Measurements from ENCODE around the gene ADAMTSL5. TPM values are rescaled to one million over a fixed set of nuclear protein-coding genes. Genes with fewer than 3 reads are reported as not detected.

ADAMTSL5 gene
- total RNA-seq, 1 donor from 2014 or later: not detected

DNA sequence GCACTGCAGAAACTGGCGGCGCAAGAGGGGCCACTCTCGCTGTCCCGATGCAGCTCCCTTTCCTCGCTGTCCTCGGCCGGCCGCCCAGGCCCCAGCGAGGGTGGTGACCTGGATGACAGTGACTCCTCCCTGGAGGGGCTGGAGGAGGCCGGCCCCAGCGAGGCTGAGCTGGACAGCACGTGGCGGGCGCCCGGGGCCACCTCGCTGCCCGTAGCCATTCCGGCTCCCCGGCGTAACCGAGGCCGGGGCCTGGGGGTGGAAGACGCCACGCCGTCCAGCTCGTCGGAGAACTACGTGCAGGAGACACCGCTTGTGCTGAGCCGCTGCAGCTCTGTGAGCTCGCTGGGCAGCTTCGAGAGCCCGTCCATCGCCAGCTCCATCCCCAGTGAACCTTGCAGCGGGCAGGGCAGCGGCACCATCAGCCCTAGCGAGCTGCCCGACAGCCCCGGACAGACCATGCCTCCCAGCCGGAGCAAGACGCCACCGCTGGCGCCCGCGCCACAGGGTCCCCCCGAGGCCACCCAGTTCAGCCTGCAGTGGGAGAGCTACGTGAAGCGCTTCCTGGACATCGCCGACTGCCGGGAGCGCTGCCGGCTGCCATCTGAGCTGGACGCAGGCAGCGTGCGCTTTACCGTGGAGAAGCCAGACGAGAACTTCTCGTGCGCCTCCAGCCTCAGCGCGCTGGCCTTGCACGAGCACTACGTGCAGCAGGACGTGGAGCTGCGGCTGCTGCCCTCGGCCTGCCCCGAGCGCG, 46.2 kb downstream of the ADAMTSL5 start:
- no peak for DNase-seq (ENCODE audit: low read depth in 2 of 2)

DNA sequence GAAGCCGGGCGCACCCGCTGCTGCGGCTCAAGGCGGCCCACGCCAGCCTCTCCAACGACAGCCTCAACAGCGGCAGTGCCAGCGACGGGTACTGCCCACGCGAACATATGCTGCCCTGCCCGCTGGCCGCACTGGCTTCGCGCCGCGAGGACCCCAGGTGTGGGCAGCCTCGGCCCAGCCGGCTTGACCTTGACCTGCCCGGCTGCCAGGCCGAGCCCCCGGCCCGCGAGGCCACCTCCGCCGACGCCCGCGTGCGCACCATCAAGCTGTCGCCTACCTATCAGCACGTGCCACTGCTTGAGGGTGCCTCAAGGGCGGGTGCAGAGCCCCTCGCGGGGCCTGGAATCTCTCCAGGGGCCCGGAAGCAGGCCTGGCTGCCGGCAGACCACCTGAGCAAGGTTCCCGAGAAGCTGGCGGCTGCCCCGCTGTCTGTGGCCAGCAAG, 46.8 kb downstream of the ADAMTSL5 start:
- no peak for DNase-seq (ENCODE audit: low read depth in 2 of 2)

DNA sequence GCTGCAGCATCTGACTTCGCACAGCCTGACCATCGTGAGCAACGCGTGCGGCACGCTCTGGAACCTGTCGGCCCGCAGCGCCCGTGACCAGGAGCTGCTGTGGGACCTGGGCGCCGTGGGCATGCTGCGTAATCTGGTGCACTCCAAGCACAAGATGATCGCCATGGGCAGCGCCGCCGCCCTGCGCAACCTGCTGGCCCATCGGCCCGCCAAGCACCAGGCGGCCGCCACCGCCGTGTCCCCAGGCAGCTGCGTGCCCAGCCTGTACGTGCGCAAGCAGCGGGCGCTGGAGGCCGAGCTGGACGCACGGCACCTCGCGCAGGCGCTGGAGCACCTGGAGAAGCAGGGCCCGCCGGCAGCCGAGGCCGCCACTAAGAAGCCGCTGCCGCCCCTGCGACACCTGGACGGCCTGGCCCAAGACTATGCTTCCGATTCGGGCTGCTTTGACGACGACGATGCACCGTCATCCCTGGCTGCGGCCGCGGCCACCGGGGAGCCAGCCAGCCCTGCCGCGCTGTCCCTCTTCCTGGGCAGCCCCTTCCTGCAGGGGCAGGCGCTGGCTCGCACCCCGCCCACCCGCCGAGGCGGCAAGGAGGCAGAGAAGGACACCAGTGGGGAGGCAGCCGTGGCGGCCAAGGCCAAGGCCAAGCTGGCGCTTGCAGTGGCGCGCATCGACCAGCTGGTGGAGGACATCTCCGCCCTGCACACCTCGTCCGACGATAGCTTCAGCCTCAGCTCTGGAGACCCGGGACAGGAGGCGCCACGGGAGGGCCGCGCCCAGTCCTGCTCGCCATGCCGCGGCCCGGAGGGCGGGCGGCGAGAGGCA, 47.4 kb downstream of the ADAMTSL5 start:
- peak in 1 of 2 donors; percentile 63 for DNase-seq (ENCODE audit: low read depth in 2 of 2)

DNA sequence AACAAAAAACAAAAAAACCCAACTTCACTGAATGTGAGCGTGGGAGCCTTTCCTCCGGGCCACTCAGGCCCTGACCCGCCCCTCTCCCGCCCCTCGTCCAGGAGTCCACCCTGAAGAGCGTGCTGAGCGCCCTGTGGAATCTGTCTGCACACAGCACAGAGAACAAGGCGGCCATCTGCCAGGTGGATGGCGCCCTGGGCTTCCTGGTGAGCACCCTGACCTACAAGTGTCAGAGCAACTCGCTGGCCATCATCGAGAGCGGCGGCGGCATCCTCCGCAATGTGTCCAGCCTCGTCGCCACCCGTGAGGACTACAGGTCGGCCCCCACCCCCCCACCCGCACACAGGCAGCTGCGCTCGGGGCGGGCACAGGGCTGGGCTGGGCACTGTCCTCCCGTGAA, 51.0 kb downstream of the ADAMTSL5 start:
- no peak for DNase-seq (ENCODE audit: low read depth in 2 of 2)

DNA sequence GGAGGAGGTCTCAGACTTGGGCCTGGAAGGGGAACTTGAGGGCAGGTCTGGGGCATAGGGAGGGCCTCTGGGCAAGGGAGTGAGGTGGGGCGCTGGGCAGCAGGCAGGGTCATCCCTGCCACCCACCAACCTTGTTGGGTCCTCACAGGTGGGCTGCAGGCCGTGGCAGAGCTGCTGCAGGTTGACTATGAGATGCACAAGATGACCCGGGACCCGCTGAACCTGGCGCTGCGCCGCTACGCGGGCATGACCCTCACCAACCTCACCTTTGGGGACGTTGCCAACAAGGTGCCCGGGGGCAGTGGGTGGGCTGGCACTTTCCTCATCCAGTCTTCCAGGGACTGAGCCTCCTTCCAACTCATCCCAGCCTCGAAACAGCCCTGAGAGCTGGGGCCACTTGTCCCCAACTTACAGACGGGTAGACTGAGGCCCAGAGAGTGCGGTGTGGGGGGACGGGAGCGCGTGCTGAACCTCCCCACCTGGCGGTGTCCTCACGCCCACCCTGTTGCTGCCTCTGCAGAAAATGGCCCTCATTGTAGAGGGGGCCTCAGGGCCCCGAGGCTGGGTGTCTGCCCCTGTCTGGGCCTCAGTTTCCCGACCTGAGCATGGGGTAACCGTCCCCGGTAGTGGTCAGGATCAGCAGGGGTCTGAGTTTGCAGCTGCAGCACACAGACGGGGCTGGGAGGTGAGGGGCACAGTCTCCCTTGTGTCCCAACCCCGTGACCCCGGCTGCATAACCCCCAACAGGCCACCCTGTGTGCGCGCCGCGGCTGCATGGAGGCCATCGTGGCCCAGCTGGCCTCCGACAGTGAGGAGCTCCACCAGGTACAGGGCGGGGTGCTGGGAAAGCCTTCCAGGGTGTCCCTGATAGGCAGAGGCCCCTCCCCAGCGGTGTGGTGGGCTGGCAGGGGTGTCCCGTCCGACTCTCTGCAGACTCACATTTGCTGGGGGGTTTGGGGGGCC, 52.5 kb downstream of the ADAMTSL5 start:
- DNase-seq (ENCODE audit: low read depth in 2 of 2): no peak

DNA sequence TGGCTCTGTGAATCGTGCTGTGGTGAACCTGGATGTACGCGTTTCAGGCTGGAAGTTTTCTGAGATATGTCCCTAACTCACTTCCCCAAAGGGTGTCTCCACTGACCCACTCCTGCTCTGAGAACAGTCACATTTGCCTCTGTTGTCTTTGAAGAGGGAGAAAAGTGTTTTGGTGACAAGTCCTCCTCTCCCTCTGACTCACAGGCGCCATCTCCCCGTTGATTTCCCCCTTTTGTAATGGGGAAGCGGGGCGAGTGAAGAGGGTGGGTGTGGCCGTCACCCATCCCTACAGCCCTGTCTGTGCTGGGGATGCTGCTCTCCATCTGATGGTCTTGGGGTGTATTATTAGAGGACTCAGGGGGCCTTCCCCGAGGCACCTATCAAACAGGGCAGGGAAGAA, 53.3 kb downstream of the ADAMTSL5 start:
- DNase-seq (ENCODE audit: low read depth in 2 of 2): no peak

DNA sequence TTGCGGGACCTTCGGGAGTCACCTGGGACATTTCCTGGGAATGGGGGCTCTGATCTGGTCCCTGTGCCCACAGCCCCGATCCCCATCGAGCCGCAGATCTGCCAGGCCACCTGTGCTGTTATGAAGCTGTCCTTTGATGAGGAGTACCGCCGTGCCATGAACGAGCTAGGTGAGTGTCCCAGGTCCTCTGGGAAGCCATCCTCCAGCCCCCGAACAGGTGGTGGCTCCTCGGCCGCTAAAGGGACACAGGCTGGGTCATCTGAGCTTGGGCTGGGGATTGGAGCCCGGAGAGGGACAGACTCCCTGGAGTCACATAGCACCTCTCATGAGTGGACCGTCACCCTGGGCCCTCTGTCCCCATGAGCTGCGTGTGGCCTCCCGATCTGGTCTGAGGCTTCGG, 54.9 kb downstream of the ADAMTSL5 start:
- DNase-seq (ENCODE audit: low read depth in 2 of 2): no peak

DNA sequence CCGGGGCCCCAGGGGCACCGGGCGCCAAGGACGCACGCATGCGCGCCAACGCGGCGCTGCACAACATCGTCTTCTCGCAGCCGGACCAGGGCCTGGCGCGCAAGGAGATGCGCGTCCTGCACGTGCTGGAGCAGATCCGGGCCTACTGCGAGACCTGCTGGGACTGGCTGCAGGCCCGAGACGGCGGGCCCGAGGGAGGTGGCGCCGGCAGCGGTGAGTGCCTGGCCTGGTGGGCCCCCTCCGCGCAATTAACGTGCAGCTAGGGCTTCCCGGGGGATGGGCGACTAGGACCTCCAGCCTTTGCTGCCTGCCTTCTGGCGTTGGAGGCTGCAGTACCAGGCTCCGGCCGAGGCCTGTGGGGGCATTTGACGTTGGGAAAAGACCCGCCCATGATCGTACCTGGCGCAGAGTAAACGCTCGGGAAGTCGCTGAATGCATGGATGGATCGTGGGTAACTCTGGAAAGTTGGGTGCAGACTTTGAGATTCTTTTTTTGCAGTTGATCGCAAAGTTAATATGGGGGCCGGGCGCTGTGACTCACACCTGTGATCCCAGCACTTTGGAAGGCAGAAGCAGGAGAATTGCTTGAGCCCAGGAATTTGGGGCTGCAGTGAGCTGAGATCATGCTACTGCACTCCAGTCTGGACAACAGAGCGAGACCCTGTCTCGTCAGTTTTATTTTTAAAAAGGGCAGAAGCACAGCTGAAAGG, 55.6 kb downstream of the ADAMTSL5 start:
- no peak for DNase-seq (ENCODE audit: low read depth in 2 of 2)

DNA sequence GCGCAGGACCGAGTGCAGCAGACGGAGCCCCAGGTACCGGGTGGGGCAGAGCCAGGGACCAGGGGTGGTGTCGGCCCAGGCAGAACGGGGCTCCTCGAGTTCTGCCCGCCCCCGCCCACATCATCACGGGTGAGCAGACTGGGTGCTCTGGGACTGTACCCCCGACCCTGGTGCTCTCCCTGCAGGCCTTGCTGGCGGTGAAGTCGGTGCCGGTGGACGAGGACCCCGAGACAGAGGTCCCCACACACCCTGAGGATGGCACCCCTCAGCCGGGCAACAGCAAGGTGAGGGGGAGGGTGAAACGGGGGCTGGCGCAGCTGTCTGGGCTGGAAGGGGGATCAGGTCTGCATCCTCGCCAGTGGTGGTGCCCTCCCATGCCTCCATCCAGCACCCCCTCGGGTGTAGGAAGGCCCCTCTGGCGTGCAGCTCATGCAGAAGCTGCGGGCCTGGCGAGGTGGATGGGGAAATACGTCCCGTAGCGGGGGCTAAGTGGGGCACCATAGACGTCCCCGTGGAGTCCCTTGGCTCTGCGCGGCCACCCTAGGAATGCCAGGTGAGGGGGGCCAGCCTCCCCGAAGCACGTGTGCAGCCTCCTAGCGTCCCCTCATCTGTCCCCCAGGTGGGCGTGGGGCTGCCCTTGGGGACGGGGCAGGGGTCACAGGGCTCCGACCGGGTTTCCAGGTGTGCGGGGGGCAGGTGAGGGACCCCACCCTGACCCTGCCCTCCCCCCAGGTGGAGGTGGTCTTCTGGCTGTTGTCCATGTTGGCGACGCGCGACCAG, 56.5 kb downstream of the ADAMTSL5 start:
- no peak for DNase-seq (ENCODE audit: low read depth in 2 of 2)

DNA sequence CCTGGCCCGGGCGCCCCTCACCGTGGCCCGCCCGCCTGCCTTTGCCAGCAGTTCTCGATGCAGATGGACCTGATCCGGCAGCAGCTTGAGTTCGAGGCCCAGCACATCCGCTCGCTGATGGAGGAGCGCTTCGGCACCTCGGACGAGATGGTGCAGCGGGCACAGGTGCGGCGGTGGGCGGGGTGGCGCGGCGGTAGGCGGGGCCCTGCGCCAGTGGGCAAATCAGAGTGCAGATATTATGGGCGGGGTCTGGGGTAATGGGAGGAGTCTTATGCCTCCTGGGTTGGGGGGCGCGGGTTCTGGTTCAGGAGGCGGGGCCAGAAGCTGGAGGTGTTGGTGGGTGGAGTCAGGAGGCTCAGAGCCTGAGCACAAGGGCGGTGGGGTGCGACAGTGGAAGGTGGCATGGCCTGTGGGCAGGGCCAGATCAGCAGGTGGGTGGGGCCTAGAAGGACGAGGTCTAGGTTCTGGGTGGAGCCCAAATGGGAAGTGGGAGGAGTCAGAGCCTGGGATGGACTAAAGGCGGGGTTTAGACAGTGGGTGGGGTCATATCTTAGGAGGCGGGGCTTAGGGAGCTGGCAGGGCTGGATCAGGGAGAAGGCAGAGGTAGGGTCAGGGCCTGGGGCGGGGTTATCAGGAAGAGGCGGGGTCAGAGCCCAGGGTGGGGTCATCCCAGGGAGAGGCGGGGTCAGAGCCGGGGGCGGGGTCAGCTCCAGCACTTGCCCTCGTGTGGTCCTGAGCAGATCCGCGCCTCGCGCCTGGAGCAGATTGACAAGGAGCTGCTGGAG, 57.3 kb downstream of the ADAMTSL5 start:
- peak in 1 of 2 donors; percentile 54 for DNase-seq (ENCODE audit: low read depth in 2 of 2)

Other genes with a start within 250 kb of the ADAMTSL5 start
- gene CIRBP, start 243.7 kb downstream of the ADAMTSL5 start, total RNA-seq: 118 and 189 TPM in 2 replicates
- 16.4 and 19.7 TPM in 2 replicates for gene FAM174C, start 237.5 kb downstream of the ADAMTSL5 start, total RNA-seq
- 0.13 and 0.25 TPM in 2 replicates for gene EFNA2, start 227.1 kb downstream of the ADAMTSL5 start, total RNA-seq
- 67.7 and 92.3 TPM in 2 replicates for gene NDUFS7, start 129.1 kb downstream of the ADAMTSL5 start, total RNA-seq
- gene GAMT, start 111.5 kb downstream of the ADAMTSL5 start, total RNA-seq: 9.1 and 10.2 TPM in 2 replicates
- 69.4 and 70.3 TPM in 2 replicates for gene DAZAP1, start 105.4 kb downstream of the ADAMTSL5 start, total RNA-seq
- gene RPS15, start 74.6 kb downstream of the ADAMTSL5 start, total RNA-seq: 352 and 534 TPM in 2 replicates
- under 0.01 TPM in 2 replicates for gene APC2, start 62.9 kb downstream of the ADAMTSL5 start, total RNA-seq
- 15.4 and 24.4 TPM in 2 replicates for gene C19orf25, start 33.8 kb downstream of the ADAMTSL5 start, total RNA-seq
- gene PCSK4, start 22.7 kb downstream of the ADAMTSL5 start, total RNA-seq: 0.26 and 1.0 TPM in 2 replicates
- gene REEP6, start 21.8 kb downstream of the ADAMTSL5 start, total RNA-seq: 0.26 and 0.51 TPM in 2 replicates
- not detected in 2 replicates for gene PLK5, start 11.1 kb upstream of the ADAMTSL5 start, total RNA-seq
- 43.1 and 69.7 TPM in 2 replicates for gene MEX3D, start 55.3 kb upstream of the ADAMTSL5 start, total RNA-seq
- 75.7 and 105 TPM in 2 replicates for gene MBD3, start 79.8 kb upstream of the ADAMTSL5 start, total RNA-seq
- 82.4 and 109 TPM in 2 replicates for gene UQCR11, start 92.4 kb upstream of the ADAMTSL5 start, total RNA-seq
- gene TCF3, start 139.6 kb upstream of the ADAMTSL5 start, total RNA-seq: 56.0 and 79.3 TPM in 2 replicates
- not detected in 2 replicates for gene ONECUT3, start 240.5 kb upstream of the ADAMTSL5 start, total RNA-seq